ENCODE measurements around the gene FOXD3. TPM values are rescaled to one million over a fixed set of nuclear protein-coding genes. Genes with fewer than 3 reads are reported as not detected.

The FOXD3 gene
- under 1 TPM in 1 of 6 donors, not detected in 5; 0.09 TPM for total RNA-seq

GRCh38 chr1:63322114-63322943 is at the start of gene FOXD3:
Gene FOXD3 (plus strand): TSS chr1:63322567. CDS start chr1:63323059, 492 bp downstream.
- H3K4me3 ChIP-seq, result peak within 1 kb of the TSS; percentile 46 to 62 (median 58)
- ATAC-seq (ENCODE audit: low FRiP score in 2 of 2) (peak in 1 of 2 donors; percentile 65), DNase-seq (peak; percentile 68 to 95)
- no peak within 1 kb of the TSS for H3K27ac ChIP-seq
- H3K4me1 ChIP-seq, result peaks cover 34 to 65% (median 37%) of the 10 kb centered on the region in 4 donors
- TF ChIP-seq CTCF (IDR thresholded peaks at IDR 0.05) (no peak), EP300 (IDR thresholded peaks at IDR 0.05) (no peak), POLR2A (IDR thresholded peaks at IDR 0.05) (no peak), POLR2AphosphoS5 (IDR thresholded peaks at IDR 0.05) (no peak)
- peaks cover 5 to 99% (median 60%) of the 10 kb centered on the region in 4 donors for H3K27me3 ChIP-seq
- H3K36me3 ChIP-seq, result no peaks in the 10 kb centered on the region
- WGBS, 2 donors, result 1% methylated on average over 11 to 46 of the region's 85 CpGs
- peaks cover 0 to 4% (median 0%) of the 10 kb centered on the region in 4 donors for H3K9me3 ChIP-seq

DNA sequence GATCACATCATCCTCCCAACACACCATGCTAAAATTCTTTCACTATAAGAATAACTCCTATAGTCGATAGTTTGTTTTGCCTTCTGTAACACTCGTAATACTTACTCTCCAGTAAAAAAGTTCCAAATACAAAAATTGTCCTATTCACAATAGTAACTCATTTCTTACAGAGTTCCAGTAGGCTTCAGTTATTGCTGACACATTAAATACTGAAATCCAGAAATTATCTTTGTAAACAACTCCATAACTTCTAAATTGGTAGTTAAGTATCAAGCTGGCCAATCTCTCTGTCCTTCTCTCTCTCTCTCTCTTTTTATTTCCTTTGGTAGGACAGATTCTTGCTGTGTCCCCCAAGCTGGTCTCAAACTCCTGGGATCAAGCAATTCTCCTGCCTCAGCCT is 49.6 kb upstream of the FOXD3 start:
- WGBS, 2 donors, result 87 to 92% methylated on average over 2 of the region's 2 CpGs
- no peak overlapping the region for H3K27ac ChIP-seq
- no peaks in the 10 kb centered on the region for H3K9me3 ChIP-seq
- no peaks in the 10 kb centered on the region for H3K36me3 ChIP-seq
- TF ChIP-seq POLR2AphosphoS5 (IDR thresholded peaks at IDR 0.05), result no peak
- no peak for TF ChIP-seq EP300 (IDR thresholded peaks at IDR 0.05)
- no peak for TF ChIP-seq CTCF (IDR thresholded peaks at IDR 0.05)
- TF ChIP-seq POLR2A (IDR thresholded peaks at IDR 0.05), result no peak
- ATAC-seq (ENCODE audit: low FRiP score in 2 of 2) (no peak), DNase-seq (no peak)
- H3K4me3 ChIP-seq, result no peak overlapping the region
- H3K4me1 ChIP-seq, result no peaks in the 10 kb centered on the region
- no peaks in the 10 kb centered on the region for H3K27me3 ChIP-seq

DNA sequence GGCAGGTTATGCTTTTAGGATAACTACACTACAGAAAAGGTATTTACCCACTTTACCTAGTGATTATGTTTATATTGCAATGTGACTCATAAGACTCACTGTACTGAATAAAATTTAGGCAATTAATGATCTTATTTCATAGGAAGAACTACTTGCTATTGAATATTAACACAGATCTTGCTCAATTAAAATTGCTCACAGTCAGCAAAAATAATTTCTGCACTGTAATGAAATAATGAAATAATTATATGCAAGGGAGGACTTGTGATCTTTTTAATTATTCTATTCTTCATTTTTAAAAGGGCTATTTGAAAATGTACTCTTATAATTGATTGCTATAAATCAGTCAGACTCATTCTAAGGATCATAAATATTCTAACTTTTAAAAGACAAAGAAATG is 48.0 kb upstream of the FOXD3 start:
- H3K36me3 ChIP-seq, result no peaks in the 10 kb centered on the region
- H3K9me3 ChIP-seq, result no peaks in the 10 kb centered on the region
- no peak overlapping the region for H3K4me3 ChIP-seq
- no peak for ATAC-seq (ENCODE audit: low FRiP score in 2 of 2)
- TF ChIP-seq CTCF (IDR thresholded peaks at IDR 0.05), result no peak
- TF ChIP-seq POLR2A (IDR thresholded peaks at IDR 0.05), result no peak
- no peak for TF ChIP-seq EP300 (IDR thresholded peaks at IDR 0.05)
- no peaks in the 10 kb centered on the region for H3K27me3 ChIP-seq
- H3K27ac ChIP-seq, result no peak overlapping the region
- no peak for DNase-seq
- no peaks in the 10 kb centered on the region for H3K4me1 ChIP-seq

DNA sequence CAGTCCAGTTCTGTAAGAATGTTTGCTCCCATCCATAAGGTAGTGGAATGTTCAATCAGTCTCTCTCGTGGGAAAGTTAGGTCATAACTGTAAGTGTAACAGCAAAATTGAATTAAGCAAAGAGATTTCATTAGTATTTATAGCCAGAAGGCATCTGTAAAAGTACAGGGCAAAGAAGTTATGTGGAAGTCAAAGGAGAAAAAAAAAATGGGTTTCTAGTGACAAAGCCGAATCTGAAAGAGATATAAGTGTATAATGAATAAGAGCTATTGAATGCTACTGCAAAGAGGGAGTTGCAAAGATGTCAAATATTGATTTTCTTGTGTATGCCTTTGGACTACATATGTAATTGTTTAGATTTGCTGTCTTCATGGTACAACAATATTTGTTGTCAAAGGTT is 47.4 kb upstream of the FOXD3 start:
- no peak for DNase-seq
- 63 to 71% methylated on average over 2 of the region's 2 CpGs for WGBS, 2 donors
- Histone ChIP-seq H3K27me3 (no peaks in the 10 kb centered on the region), H3K4me3 (no peak overlapping the region), H3K9me3 (no peaks in the 10 kb centered on the region), H3K4me1 (no peaks in the 10 kb centered on the region), H3K27ac (no peak overlapping the region), H3K36me3 (no peaks in the 10 kb centered on the region)
- ATAC-seq (ENCODE audit: low FRiP score in 2 of 2), result no peak
- TF ChIP-seq POLR2AphosphoS5 (IDR thresholded peaks at IDR 0.05), result no peak
- no peak for TF ChIP-seq CTCF (IDR thresholded peaks at IDR 0.05)
- TF ChIP-seq POLR2A (IDR thresholded peaks at IDR 0.05), result no peak

GRCh38 chr1:63276624-63277023 is 45.7 kb upstream of the FOXD3 start:
- DNase-seq (no peak), ATAC-seq (ENCODE audit: low FRiP score in 2 of 2) (no peak)
- H3K4me1 ChIP-seq, result no peaks in the 10 kb centered on the region
- H3K36me3 ChIP-seq, result no peaks in the 10 kb centered on the region
- no peaks in the 10 kb centered on the region for H3K9me3 ChIP-seq
- H3K27me3 ChIP-seq, result no peaks in the 10 kb centered on the region
- no peak overlapping the region for H3K27ac ChIP-seq
- H3K4me3 ChIP-seq, result no peak overlapping the region
- TF ChIP-seq EP300 (IDR thresholded peaks at IDR 0.05), result no peak
- TF ChIP-seq POLR2AphosphoS5 (IDR thresholded peaks at IDR 0.05), result no peak
- TF ChIP-seq CTCF (IDR thresholded peaks at IDR 0.05), result no peak
- no peak for TF ChIP-seq POLR2A (IDR thresholded peaks at IDR 0.05)
- 57 to 69% methylated on average over 8 of the region's 8 CpGs for WGBS, 2 donors

All from upper lobe of left lung (tissue), 6 donors.